ENCODE results near the gene TDRD5. TPM values are rescaled to one million over a fixed set of nuclear protein-coding genes. Genes with fewer than 3 reads are reported as not detected.

The TDRD5 gene
- total RNA-seq, 1 experiment from 2014 or later = 0.25 TPM

GRCh38 chr1:179663810-179664209 is 72.2 kb downstream of the TDRD5 start:
- Histone ChIP-seq H3K9ac (ENCODE audit: low read length) (no peak overlapping the region), H3K36me3 (ENCODE audit: control insufficient read depth in 1 of 2, insufficient read depth in 2 of 2, low read length in 2 of 2) (no peaks in the 10 kb centered on the region), H3K9me3 (ENCODE audit: control insufficient read depth in 1 of 2, insufficient read depth in 1 of 2, low read depth in 1 of 2, low read length in 2 of 2) (no peaks in the 10 kb centered on the region), H4K20me1 (ENCODE audit: insufficient read depth) (no peaks in the 10 kb centered on the region), H3K27me3 (ENCODE audit: insufficient read depth, low read length) (no peaks in the 10 kb centered on the region), H3K9me2 (ENCODE audit: insufficient read depth) (no peaks in the 10 kb centered on the region), H3K79me2 (ENCODE audit: insufficient read depth, low read length) (no peaks in the 10 kb centered on the region), H3K4me1 (ENCODE audit: control insufficient read depth in 1 of 2, insufficient read depth in 2 of 2, low read length in 2 of 2) (no peaks in the 10 kb centered on the region), H3K4me3 (replicated peaks in 1 of 2; ENCODE audit: low read depth in 1 of 2, low read length in 2 of 2) (no peak overlapping the region), H3K4me2 (ENCODE audit: low read length) (no peak overlapping the region), H3K27ac (ENCODE audit: low read depth, low read length) (no peak overlapping the region), H2AFZ (ENCODE audit: low read depth, low read length, poor library complexity, severe bottlenecking) (no peak overlapping the region)
- BruUV-seq (replicated peaks) = no TSS peak
- TF ChIP-seq, protein P1, sequence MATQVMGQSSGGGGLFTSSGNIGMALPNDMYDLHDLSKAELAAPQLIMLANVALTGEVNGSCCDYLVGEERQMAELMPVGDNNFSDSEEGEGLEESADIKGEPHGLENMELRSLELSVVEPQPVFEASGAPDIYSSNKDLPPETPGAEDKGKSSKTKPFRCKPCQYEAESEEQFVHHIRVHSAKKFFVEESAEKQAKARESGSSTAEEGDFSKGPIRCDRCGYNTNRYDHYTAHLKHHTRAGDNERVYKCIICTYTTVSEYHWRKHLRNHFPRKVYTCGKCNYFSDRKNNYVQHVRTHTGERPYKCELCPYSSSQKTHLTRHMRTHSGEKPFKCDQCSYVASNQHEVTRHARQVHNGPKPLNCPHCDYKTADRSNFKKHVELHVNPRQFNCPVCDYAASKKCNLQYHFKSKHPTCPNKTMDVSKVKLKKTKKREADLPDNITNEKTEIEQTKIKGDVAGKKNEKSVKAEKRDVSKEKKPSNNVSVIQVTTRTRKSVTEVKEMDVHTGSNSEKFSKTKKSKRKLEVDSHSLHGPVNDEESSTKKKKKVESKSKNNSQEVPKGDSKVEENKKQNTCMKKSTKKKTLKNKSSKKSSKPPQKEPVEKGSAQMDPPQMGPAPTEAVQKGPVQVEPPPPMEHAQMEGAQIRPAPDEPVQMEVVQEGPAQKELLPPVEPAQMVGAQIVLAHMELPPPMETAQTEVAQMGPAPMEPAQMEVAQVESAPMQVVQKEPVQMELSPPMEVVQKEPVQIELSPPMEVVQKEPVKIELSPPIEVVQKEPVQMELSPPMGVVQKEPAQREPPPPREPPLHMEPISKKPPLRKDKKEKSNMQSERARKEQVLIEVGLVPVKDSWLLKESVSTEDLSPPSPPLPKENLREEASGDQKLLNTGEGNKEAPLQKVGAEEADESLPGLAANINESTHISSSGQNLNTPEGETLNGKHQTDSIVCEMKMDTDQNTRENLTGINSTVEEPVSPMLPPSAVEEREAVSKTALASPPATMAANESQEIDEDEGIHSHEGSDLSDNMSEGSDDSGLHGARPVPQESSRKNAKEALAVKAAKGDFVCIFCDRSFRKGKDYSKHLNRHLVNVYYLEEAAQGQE (IDR thresholded peaks at IDR 0.05; ENCODE audit: low read depth) = no peak
- TF ChIP-seq ELF1 (IDR thresholded peaks at IDR 0.05; ENCODE audit: borderline replicate concordance, low read depth) = no peak
- TF ChIP-seq FOSL1 (IDR thresholded peaks at IDR 0.05; ENCODE audit: low read depth) = no peak
- TF ChIP-seq CEBPB (IDR thresholded peaks at IDR 0.05; ENCODE audit: low read depth) = no peak
- TF ChIP-seq POLR2A (IDR thresholded peaks at IDR 0.05; ENCODE audit: borderline replicate concordance, extremely low read depth, insufficient read depth, insufficient read length) = no peak
- TF ChIP-seq SIN3A (IDR thresholded peaks at IDR 0.05; ENCODE audit: low read depth) = no peak
- TF ChIP-seq SRF (IDR thresholded peaks at IDR 0.05; ENCODE audit: low read depth) = no peak
- TF ChIP-seq TCF7L2 (IDR thresholded peaks at IDR 0.05; ENCODE audit: borderline replicate concordance, extremely low read depth, insufficient read depth, insufficient read length) = no peak
- TF ChIP-seq CBX3 (IDR thresholded peaks at IDR 0.05; ENCODE audit: low read depth) = no peak
- no peak for TF ChIP-seq ATF3 (IDR thresholded peaks at IDR 0.05)
- no peak for TF ChIP-seq YY1 (IDR thresholded peaks at IDR 0.05; ENCODE audit: extremely low read depth, insufficient replicate concordance, low read depth, low read length)
- no peak for TF ChIP-seq RAD21 (IDR thresholded peaks at IDR 0.05; ENCODE audit: low read depth)
- TF ChIP-seq EGR1 (IDR thresholded peaks at IDR 0.05; ENCODE audit: low read depth) = no peak
- TF ChIP-seq POLR2AphosphoS5 (IDR thresholded peaks at IDR 0.05; ENCODE audit: low read depth, low read length) = no peak
- no peak for TF ChIP-seq SP1 (IDR thresholded peaks at IDR 0.05; ENCODE audit: low read depth)
- TF ChIP-seq JUND (IDR thresholded peaks at IDR 0.05) = no peak
- POLR2A ChIA-PET = no interaction called here
- CTCF ChIA-PET = no interaction called here
- DNase-seq (ENCODE audit: low read depth, low spot score) (no peak), ATAC-seq (no peak)
- RAD21 ChIA-PET (ENCODE audit: low non-redundant PET in 1 of 2, low total read pairs in 2 of 2, uncharacterized antibody in 2 of 2, unreplicated experiment in 2 of 2) = no interaction called here
- intact Hi-C loops (cut with micrococcal nuclease) = no loop called here

Measured in HCT116 (cell line).